ENCODE results near the gene MS4A6A.
"Not testable (repeated sequence)": the region's sequence is repeated elsewhere in the genome, so short reads cannot be mapped to it uniquely, and the experiment has no call there.

MS4A6A gene

GRCh38 chr11:60204922-60205321 is 22.0 kb upstream of the MS4A6A start:
- H3K27me3 ChIP-seq (replicated peaks; ENCODE audit: control insufficient read depth, insufficient read depth, low read length) = no peaks in the 10 kb centered on the region
- no peak overlapping the region for H3K4me3 ChIP-seq (ENCODE audit: low read length)
- H3K9me3 ChIP-seq (ENCODE audit: control insufficient read depth, low read length) = no peaks in the 10 kb centered on the region
- H3K4me1 ChIP-seq (ENCODE audit: control insufficient read depth, insufficient read depth, low read length) = no peaks in the 10 kb centered on the region
- DNase-seq (ENCODE audit: low read depth) = no peak
- H3K36me3 ChIP-seq (ENCODE audit: control insufficient read depth, insufficient read depth, low read length, severe bottlenecking) = no peaks in the 10 kb centered on the region
- no peak overlapping the region for H3K9ac ChIP-seq (ENCODE audit: low read length)

DNA sequence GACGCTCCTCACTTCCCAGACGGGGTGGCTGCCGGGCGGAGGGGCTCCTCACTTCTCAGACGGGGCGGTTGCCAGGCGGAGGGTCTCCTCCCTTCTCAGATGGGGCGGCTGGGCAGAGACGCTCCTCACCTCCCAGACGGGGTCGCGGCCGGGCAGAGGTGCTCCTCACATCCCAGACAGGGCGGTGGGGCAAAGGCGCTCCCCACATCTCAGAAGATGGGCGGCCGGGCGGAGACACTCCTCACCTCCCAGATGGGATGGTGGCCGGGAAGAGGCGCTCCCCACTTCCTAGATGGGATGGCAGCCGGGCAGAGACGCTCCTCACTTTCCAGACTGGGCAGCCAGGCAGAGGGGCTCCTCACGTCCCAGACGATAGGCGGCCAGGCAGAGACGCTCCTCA is 18.5 kb upstream of the MS4A6A start:
- not testable (repeated sequence) for H3K27me3 ChIP-seq (replicated peaks; ENCODE audit: control insufficient read depth, insufficient read depth, low read length); H3K9ac ChIP-seq (ENCODE audit: low read length); H3K36me3 ChIP-seq (ENCODE audit: control insufficient read depth, insufficient read depth, low read length, severe bottlenecking); H3K4me1 ChIP-seq (ENCODE audit: control insufficient read depth, insufficient read depth, low read length); H3K4me3 ChIP-seq (ENCODE audit: low read length); DNase-seq (ENCODE audit: low read depth); H3K9me3 ChIP-seq (ENCODE audit: control insufficient read depth, low read length)

DNA sequence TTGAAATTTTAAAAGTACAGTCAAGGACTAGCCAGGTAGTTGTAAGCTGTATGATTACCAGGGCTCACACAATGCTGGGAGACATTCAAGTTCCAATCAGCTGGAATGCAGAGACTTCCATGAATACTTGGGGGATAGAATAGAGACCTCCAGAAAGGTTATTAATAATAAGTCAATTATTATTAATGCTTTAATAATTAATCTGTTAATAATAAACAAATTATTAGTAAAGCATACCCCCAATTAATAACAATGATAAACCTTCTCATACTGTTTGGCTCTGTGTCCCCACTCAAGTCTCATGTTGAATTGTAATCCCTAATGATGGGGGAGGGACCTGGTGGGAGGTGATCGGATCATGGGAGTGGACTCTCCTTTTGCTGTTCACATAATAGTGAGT is 14.6 kb upstream of the MS4A6A start:
- DNase-seq (ENCODE audit: low read depth) = no peak
- H3K4me3 ChIP-seq (ENCODE audit: low read length) = no peak overlapping the region
- peaks cover 9% of the 10 kb centered on the region for H3K27me3 ChIP-seq (replicated peaks; ENCODE audit: control insufficient read depth, insufficient read depth, low read length)
- no peaks in the 10 kb centered on the region for H3K36me3 ChIP-seq (ENCODE audit: control insufficient read depth, insufficient read depth, low read length, severe bottlenecking)
- H3K9me3 ChIP-seq (ENCODE audit: control insufficient read depth, low read length) = no peaks in the 10 kb centered on the region
- H3K4me1 ChIP-seq (ENCODE audit: control insufficient read depth, insufficient read depth, low read length) = no peaks in the 10 kb centered on the region
- H3K9ac ChIP-seq (ENCODE audit: low read length) = no peak overlapping the region

GRCh38 chr11:60195923-60196368 is 13.1 kb upstream of the MS4A6A start:
- H3K4me1 ChIP-seq (ENCODE audit: control insufficient read depth, insufficient read depth, low read length) = no peaks in the 10 kb centered on the region

GRCh38 chr11:60194511-60194910 is 11.6 kb upstream of the MS4A6A start:
- DNase-seq (ENCODE audit: low read depth) = no peak
- H3K9me3 ChIP-seq (ENCODE audit: control insufficient read depth, low read length) = no peaks in the 10 kb centered on the region
- H3K9ac ChIP-seq (ENCODE audit: low read length) = no peak overlapping the region
- no peak overlapping the region for H3K4me3 ChIP-seq (ENCODE audit: low read length)
- H3K36me3 ChIP-seq (ENCODE audit: control insufficient read depth, insufficient read depth, low read length, severe bottlenecking) = no peaks in the 10 kb centered on the region
- no peaks in the 10 kb centered on the region for H3K4me1 ChIP-seq (ENCODE audit: control insufficient read depth, insufficient read depth, low read length)
- peaks cover 9% of the 10 kb centered on the region for H3K27me3 ChIP-seq (replicated peaks; ENCODE audit: control insufficient read depth, insufficient read depth, low read length)

More at GRCh38 chr11:60195923-60196368, 13.1 kb upstream of the MS4A6A start:
- Histone ChIP-seq H3K27me3 (replicated peaks; ENCODE audit: control insufficient read depth, insufficient read depth, low read length) (peaks cover 9% of the 10 kb centered on the region), H3K9me3 (ENCODE audit: control insufficient read depth, low read length) (no peaks in the 10 kb centered on the region), H3K36me3 (ENCODE audit: control insufficient read depth, insufficient read depth, low read length, severe bottlenecking) (no peaks in the 10 kb centered on the region), H3K9ac (ENCODE audit: low read length) (no peak overlapping the region), H3K4me3 (ENCODE audit: low read length) (no peak overlapping the region)
- DNase-seq (ENCODE audit: low read depth) = no peak

DNA sequence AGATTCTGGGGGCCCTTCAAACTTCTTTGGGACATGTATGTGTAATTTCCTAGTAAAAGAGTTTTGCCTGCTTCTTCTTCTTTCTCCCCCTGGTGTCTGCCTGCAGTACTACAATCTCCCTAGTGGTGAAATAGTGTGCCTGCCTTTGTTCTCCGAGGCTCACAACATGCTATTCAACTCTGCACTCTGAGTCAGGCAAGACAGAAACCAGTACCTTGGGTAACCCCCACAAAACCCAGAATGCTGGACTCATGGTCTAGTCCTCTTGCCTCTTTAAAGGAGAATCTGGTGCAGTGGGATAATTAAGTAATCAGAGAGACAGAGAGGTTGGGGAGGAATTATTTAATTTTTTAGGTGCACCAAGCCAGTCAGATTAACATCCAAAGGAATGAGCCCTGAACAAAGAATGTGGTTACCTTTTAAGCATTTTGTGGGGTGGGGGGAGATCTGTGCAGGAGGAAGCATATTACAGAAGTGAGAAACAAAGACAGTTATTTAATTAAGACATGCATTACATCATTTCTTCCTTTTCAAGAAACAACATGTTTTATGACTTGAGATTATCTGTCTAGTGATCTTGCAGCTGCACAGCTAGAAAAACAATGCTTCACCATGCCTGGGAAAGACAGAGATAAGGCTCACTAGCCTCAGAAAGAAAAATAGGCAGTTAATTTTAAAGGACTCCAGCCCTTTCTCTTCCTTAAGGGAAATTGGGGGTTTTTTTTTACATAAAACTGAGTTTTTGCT is 11.0 kb upstream of the MS4A6A start:
- Histone ChIP-seq H3K9me3 (ENCODE audit: control insufficient read depth, low read length) (no peaks in the 10 kb centered on the region), H3K36me3 (ENCODE audit: control insufficient read depth, insufficient read depth, low read length, severe bottlenecking) (no peaks in the 10 kb centered on the region), H3K27me3 (replicated peaks; ENCODE audit: control insufficient read depth, insufficient read depth, low read length) (peaks cover 9% of the 10 kb centered on the region), H3K9ac (ENCODE audit: low read length) (no peak overlapping the region), H3K4me1 (ENCODE audit: control insufficient read depth, insufficient read depth, low read length) (no peaks in the 10 kb centered on the region), H3K4me3 (ENCODE audit: low read length) (no peak overlapping the region)
- DNase-seq (ENCODE audit: low read depth) = peak; percentile 59

GRCh38 chr11:60192564-60192963 is 9.7 kb upstream of the MS4A6A start:
- not testable (repeated sequence) for H3K36me3 ChIP-seq (ENCODE audit: control insufficient read depth, insufficient read depth, low read length, severe bottlenecking); H3K27me3 ChIP-seq (replicated peaks; ENCODE audit: control insufficient read depth, insufficient read depth, low read length); H3K9ac ChIP-seq (ENCODE audit: low read length); H3K4me3 ChIP-seq (ENCODE audit: low read length); H3K9me3 ChIP-seq (ENCODE audit: control insufficient read depth, low read length); H3K4me1 ChIP-seq (ENCODE audit: control insufficient read depth, insufficient read depth, low read length); DNase-seq (ENCODE audit: low read depth)

DNA sequence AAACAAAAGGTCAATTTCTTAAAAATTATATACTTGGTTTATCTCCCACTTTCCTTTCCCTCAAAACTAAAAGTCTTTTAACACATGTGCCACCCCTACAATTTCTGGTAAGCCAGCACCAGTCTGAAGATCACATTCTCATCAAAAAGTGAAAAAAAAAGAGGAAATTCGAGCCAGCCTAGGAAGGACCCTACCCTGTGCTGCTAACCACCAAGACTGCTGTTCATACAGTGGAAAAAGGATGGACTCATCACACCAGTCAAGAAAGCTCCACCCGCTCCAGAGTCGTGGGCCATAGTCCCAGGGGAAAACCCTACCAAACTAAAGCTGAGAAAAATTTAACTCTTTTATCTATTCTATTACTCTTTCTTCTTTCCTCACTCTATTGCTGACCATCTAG is 5.6 kb upstream of the MS4A6A start:
- DNase-seq (ENCODE audit: low read depth); H3K9me3 ChIP-seq (ENCODE audit: control insufficient read depth, low read length); H3K4me1 ChIP-seq (ENCODE audit: control insufficient read depth, insufficient read depth, low read length); H3K9ac ChIP-seq (ENCODE audit: low read length); H3K27me3 ChIP-seq (replicated peaks; ENCODE audit: control insufficient read depth, insufficient read depth, low read length); H3K36me3 ChIP-seq (ENCODE audit: control insufficient read depth, insufficient read depth, low read length, severe bottlenecking); H3K4me3 ChIP-seq (ENCODE audit: low read length): not testable (repeated sequence)

DNA sequence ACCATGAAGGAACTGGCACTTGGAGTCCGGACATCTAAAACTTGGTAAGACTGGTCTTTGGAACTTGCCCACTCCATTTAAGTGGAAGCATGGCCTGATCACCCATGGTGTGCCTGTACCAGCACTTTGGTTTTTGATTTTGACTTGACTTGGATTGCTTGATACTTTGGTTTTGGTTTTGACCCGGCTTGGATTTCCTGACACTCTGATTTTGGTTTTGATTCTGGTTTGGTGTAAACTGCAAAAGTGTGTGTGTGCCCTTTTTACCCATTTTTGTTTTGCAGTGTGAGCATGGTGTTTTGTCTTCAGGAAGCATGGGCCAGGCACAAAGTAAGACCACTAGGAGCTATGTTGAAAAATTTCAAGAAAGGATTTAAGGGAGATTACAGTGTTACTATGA is 3.2 kb upstream of the MS4A6A start:
- not testable (repeated sequence) for H3K4me3 ChIP-seq (ENCODE audit: low read length); H3K9me3 ChIP-seq (ENCODE audit: control insufficient read depth, low read length); H3K9ac ChIP-seq (ENCODE audit: low read length); H3K4me1 ChIP-seq (ENCODE audit: control insufficient read depth, insufficient read depth, low read length); H3K27me3 ChIP-seq (replicated peaks; ENCODE audit: control insufficient read depth, insufficient read depth, low read length); DNase-seq (ENCODE audit: low read depth); H3K36me3 ChIP-seq (ENCODE audit: control insufficient read depth, insufficient read depth, low read length, severe bottlenecking)

DNA sequence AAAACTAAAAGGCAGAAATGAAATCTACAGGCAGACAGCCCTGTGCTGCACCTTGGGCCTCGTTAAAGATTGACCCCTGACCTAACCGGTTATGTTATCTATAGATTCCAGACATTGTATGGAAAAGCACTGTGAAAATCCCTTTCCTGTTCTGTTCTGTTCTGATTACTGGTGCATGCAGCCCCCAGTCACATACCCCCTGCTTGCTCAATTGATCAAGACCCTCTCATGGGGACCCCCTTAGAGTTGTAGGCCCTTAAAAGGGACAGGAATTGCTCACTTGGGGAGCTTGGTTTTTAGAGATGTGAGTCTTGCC is 2.6 kb upstream of the MS4A6A start:
- DNase-seq (ENCODE audit: low read depth); H3K9me3 ChIP-seq (ENCODE audit: control insufficient read depth, low read length); H3K27me3 ChIP-seq (replicated peaks; ENCODE audit: control insufficient read depth, insufficient read depth, low read length); H3K9ac ChIP-seq (ENCODE audit: low read length); H3K4me3 ChIP-seq (ENCODE audit: low read length); H3K36me3 ChIP-seq (ENCODE audit: control insufficient read depth, insufficient read depth, low read length, severe bottlenecking); H3K4me1 ChIP-seq (ENCODE audit: control insufficient read depth, insufficient read depth, low read length): not testable (repeated sequence)

DNA sequence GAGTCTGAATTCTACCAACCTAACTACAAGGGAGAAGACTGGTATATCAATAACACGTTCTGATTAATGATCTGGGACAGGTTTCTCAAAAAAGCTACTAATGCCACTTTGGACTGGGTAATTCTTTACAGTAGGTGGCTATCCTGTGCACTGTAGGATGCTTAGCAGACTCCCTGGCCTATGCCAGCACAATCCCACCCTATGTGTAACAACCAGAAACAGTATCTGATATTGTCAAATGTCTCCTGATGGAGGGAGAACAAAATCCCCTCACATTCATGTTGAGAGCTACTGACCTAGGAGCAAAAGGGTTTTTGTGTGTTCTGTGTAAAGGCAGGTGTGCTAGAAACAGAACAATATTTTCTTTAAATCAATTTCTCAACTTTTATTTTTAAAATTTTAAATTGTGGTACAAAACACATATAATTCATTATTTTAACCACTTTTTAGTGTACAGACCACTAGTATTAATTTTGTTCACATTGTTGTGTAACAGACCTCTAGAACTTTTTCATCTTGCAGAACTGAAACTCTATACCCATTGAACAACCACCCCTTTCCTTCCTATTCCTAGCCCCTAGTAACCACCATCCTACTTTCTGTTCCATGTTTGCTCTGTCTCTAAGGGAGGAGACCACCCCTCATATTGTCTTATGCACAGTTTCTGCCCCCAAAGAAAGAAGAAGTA is 2.1 kb upstream of the MS4A6A start:
- DNase-seq (ENCODE audit: low read depth) = no peak
- Histone ChIP-seq H3K9me3 (ENCODE audit: control insufficient read depth, low read length) (no peaks in the 10 kb centered on the region), H3K27me3 (replicated peaks; ENCODE audit: control insufficient read depth, insufficient read depth, low read length) (peaks cover 2% of the 10 kb centered on the region), H3K4me1 (ENCODE audit: control insufficient read depth, insufficient read depth, low read length) (no peaks in the 10 kb centered on the region), H3K4me3 (ENCODE audit: low read length) (no peak overlapping the region), H3K9ac (ENCODE audit: low read length) (no peak overlapping the region), H3K36me3 (ENCODE audit: control insufficient read depth, insufficient read depth, low read length, severe bottlenecking) (no peaks in the 10 kb centered on the region)
